H1 (cell line): ENCODE data around the gene SLC12A7. TPM values are rescaled to one million over a fixed set of nuclear protein-coding genes. Genes with fewer than 3 reads are reported as not detected.

ENCODE experiments used
- CTCF ChIA-PET: fragments of 300-600 bp; sonication (Branson Sonifier 250); formaldehyde crosslinking; loops from one replicate; lab custom pipeline; 2021; ENCODE audit not compliant: partially characterized antibody; lab: Charles Lee
- POLR2A ChIA-PET: fragments of 300-600 bp; sonication (Branson Sonifier 250); formaldehyde crosslinking; loops from one replicate; lab custom pipeline; 2021; ENCODE audit warnings: inconsistent platforms; ENCODE audit not compliant: partially characterized antibody; lab: Charles Lee
- DNase-seq, 2 experiments: peaks; one replicate each; pipeline versions ENCODE4 v3.0.0 to v3.0.0-alpha.2; 2010 to 2022; ENCODE audit warnings: low spot score in 2 of 2, low read depth in 1 of 2, mixed read lengths in 1 of 2
- FAIRE-seq: peaks from 2 replicates; lab custom pipeline; 2011; peaks lifted over from hg19 to GRCh38; lab: Jason Lieb, UNC
- H2AFZ ChIP-seq: 2 replicates; pipeline ENCODE4 v1.8.1; 2012; ENCODE audit warnings: low read length, inconsistent platforms
- H2AK5ac ChIP-seq: 2 replicates; pipeline ENCODE4 v1.6.1; 2013; ENCODE audit warnings: low read depth, low read length
- H2BK120ac ChIP-seq: replicated peaks from 2 replicates; pipeline ENCODE3; 2013; ENCODE audit warnings: low read depth, low read length, inconsistent platforms
- H2BK12ac ChIP-seq: 2 replicates; pipeline ENCODE4 v1.6.1; 2013; ENCODE audit warnings: low read depth, low read length
- H2BK15ac ChIP-seq: 2 replicates; pipeline ENCODE4 v1.6.1; 2013; ENCODE audit warnings: low read length
- H2BK20ac ChIP-seq: 2 replicates; pipeline ENCODE4 v1.6.1; 2013; ENCODE audit warnings: low read length
- H2BK5ac ChIP-seq: 2 replicates; pipeline ENCODE4 v1.6.1; 2013; ENCODE audit warnings: low read depth, low read length
- H3K14ac ChIP-seq: 2 replicates; pipeline ENCODE4 v1.6.1; 2013; ENCODE audit warnings: inconsistent platforms; ENCODE audit not compliant: insufficient read length
- H3K18ac ChIP-seq: 2 replicates; pipeline ENCODE4 v1.6.1; 2013; ENCODE audit warnings: low read length; ENCODE audit errors: extremely low read depth
- H3K23ac ChIP-seq: 2 replicates; pipeline ENCODE4 v1.6.1; 2013; ENCODE audit warnings: inconsistent platforms; ENCODE audit not compliant: insufficient read length
- H3K23me2 ChIP-seq: 2 replicates; pipeline ENCODE4 v1.6.1; 2013; ENCODE audit warnings: low read depth, low read length
- H3K27ac ChIP-seq: 2 replicates; pipeline ENCODE4 v1.6.1; 2011; ENCODE audit warnings: low read depth, low read length, inconsistent platforms
- H3K27me3 ChIP-seq, 4 experiments: replicated peaks in 1 of 4; 1 replicate in 1 of 4; 2 replicates in 3 of 4; pipeline versions ENCODE4 v1.6.1 to v1.8.1; 2011 to 2013; ENCODE audit warnings: low read length in 3 of 4, mild to moderate bottlenecking in 3 of 4, inconsistent platforms in 2 of 4, mixed read lengths in 2 of 4, moderate library complexity in 1 of 4; ENCODE audit not compliant: control insufficient read depth in 3 of 4, insufficient read depth in 3 of 4; ENCODE audit errors: extremely low read depth in 1 of 4
- H3K36me3 ChIP-seq, 4 experiments: 2 replicates each; pipeline versions ENCODE4 v1.6.1 to v1.8.1; 2011 to 2013; ENCODE audit warnings: mild to moderate bottlenecking in 4 of 4, low read length in 3 of 4, moderate library complexity in 2 of 4, control low read depth in 1 of 4, inconsistent platforms in 1 of 4; ENCODE audit not compliant: insufficient read depth in 4 of 4, control insufficient read depth in 2 of 4
- H3K4ac ChIP-seq: replicated peaks from 2 replicates; pipeline ENCODE3; 2013; ENCODE audit warnings: low read length, low read depth, mixed read lengths, inconsistent platforms; ENCODE audit not compliant: insufficient read length
- H3K4me1 ChIP-seq, 4 experiments: replicated peaks in 1 of 4; 1 replicate in 1 of 4; 2 replicates in 3 of 4; pipeline versions ENCODE4 v1.6.1 to v1.8.1; 2011 to 2013; ENCODE audit warnings: low read length in 3 of 4, inconsistent platforms in 2 of 4, mixed read lengths in 1 of 4; ENCODE audit not compliant: insufficient read depth in 4 of 4, control insufficient read depth in 3 of 4
- H3K4me2 ChIP-seq, 2 experiments: 2 replicates each; pipeline versions ENCODE4 v1.6.1 to v1.8.1; 2011 to 2013; ENCODE audit warnings: low read depth in 2 of 2, low read length in 2 of 2, control low read depth in 1 of 2, inconsistent platforms in 1 of 2, mild to moderate bottlenecking in 1 of 2; ENCODE audit not compliant: insufficient read depth in 1 of 2
- H3K4me3 ChIP-seq, 4 experiments: fragments of 200-600, 300-600 bp in 1 of 4; sonication (generic), shearing (Covaris generic), sonication (Bioruptor Twin) in 1 of 4; 2 replicates each; pipeline versions ENCODE4 v1.5.1 to v1.8.1; 2011 to 2016; ENCODE audit warnings: low read length in 4 of 4, low read depth in 3 of 4, control low read depth in 2 of 4, inconsistent platforms in 2 of 4, mild to moderate bottlenecking in 2 of 4, mixed read lengths in 1 of 4, moderate library complexity in 1 of 4; ENCODE audit not compliant: insufficient read depth in 2 of 4; ENCODE audit errors: extremely low read depth in 1 of 4
- H3K56ac ChIP-seq: replicated peaks from 2 replicates; pipeline ENCODE3; 2013; ENCODE audit warnings: low read depth, mild to moderate bottlenecking, mixed read lengths, low read length, inconsistent platforms; ENCODE audit not compliant: insufficient read length
- H3K79me1 ChIP-seq: 2 replicates; pipeline ENCODE4 v1.6.1; 2013; ENCODE audit warnings: low read depth, low read length, control low read depth
- H3K79me2 ChIP-seq, 2 experiments: 2 replicates each; pipeline versions ENCODE4 v1.6.1 to v1.8.1; 2012 to 2013; ENCODE audit warnings: low read length in 2 of 2, mild to moderate bottlenecking in 2 of 2, inconsistent platforms in 1 of 2; ENCODE audit not compliant: insufficient read depth in 2 of 2, control insufficient read depth in 1 of 2
- H3K9ac ChIP-seq, 4 experiments: replicated peaks in 1 of 4; 1 replicate in 1 of 4; 2 replicates in 3 of 4; pipeline versions ENCODE4 v1.6.1 to v1.8.1; 2011 to 2013; ENCODE audit warnings: low read depth in 3 of 4, low read length in 3 of 4, control low read depth in 2 of 4, mild to moderate bottlenecking in 2 of 4, moderate library complexity in 2 of 4, inconsistent platforms in 1 of 4; ENCODE audit errors: extremely low read depth in 1 of 4
- H3K9me3 ChIP-seq, 2 experiments: 2 replicates each; pipeline versions ENCODE4 v1.6.1 to v1.8.1; 2012 to 2013; ENCODE audit warnings: mild to moderate bottlenecking in 2 of 2, moderate library complexity in 2 of 2, control low read depth in 1 of 2, inconsistent platforms in 1 of 2, low read depth in 1 of 2, low read length in 1 of 2, mixed read lengths in 1 of 2; ENCODE audit not compliant: insufficient read depth in 2 of 2
- H4K20me1 ChIP-seq, 2 experiments: replicated peaks in 1 of 2; 2 replicates each; pipeline versions ENCODE3 to v1.8.1; 2011 to 2013; ENCODE audit warnings: inconsistent platforms in 2 of 2, low read length in 2 of 2, mild to moderate bottlenecking in 1 of 2; ENCODE audit not compliant: insufficient read depth in 2 of 2, control insufficient read depth in 1 of 2
- H4K5ac ChIP-seq: 2 replicates; pipeline ENCODE4 v1.6.1; 2013; ENCODE audit warnings: low read length, low read depth, mixed read lengths, inconsistent platforms; ENCODE audit not compliant: insufficient read length
- H4K8ac ChIP-seq: 2 replicates; pipeline ENCODE4 v1.8.0; 2013; ENCODE audit warnings: mild to moderate bottlenecking, moderate library complexity, low read length, inconsistent platforms; ENCODE audit not compliant: insufficient read depth; ENCODE audit errors: extremely low read depth
- H4K91ac ChIP-seq: replicated peaks from 2 replicates; pipeline ENCODE3; 2013; ENCODE audit warnings: low read length, mixed read lengths, inconsistent platforms; ENCODE audit not compliant: insufficient read length
- ASH2L ChIP-seq: fragments of 200-600, 300-600 bp; sonication (generic); IDR thresholded peaks from one replicate; pipeline ENCODE4 v1.7.1; 2017; ENCODE audit warnings: low read length
- CREB1 ChIP-seq: IDR thresholded peaks from 2 replicates; pipeline ENCODE4 v1.6.1; 2012; ENCODE audit warnings: inconsistent platforms
- EP300 ChIP-seq, 2 experiments: IDR thresholded peaks; 1 replicate in 1 of 2; 2 replicates in 1 of 2; pipeline ENCODE4 v1.6.1; 2011 to 2012; ENCODE audit warnings: low read depth in 2 of 2, low read length in 2 of 2, mild to moderate bottlenecking in 2 of 2, borderline replicate concordance in 1 of 2, inconsistent platforms in 1 of 2, moderate library complexity in 1 of 2
- EZH2 ChIP-seq: fragments of 200-600 bp; sonication (generic); IDR thresholded peaks from 2 replicates; pipeline ENCODE4 v1.7.1; 2012; ENCODE audit warnings: low read depth, mild to moderate bottlenecking, moderate library complexity, low read length, inconsistent platforms; ENCODE audit not compliant: severe bottlenecking
- HDAC6 ChIP-seq: IDR thresholded peaks from one replicate; pipeline ENCODE4 v1.7.1; 2012; ENCODE audit warnings: low read depth, mild to moderate bottlenecking, inconsistent platforms, low read length, moderate library complexity
- PHF8 ChIP-seq: fragments of 200-600 bp; sonication (generic); conservative IDR thresholded peaks from 2 replicates; pipeline ENCODE4 v1.7.1; 2012; ENCODE audit warnings: low read depth, mild to moderate bottlenecking, inconsistent platforms, low read length, moderate library complexity
- SP1 ChIP-seq: IDR thresholded peaks from 2 replicates; pipeline ENCODE4 v1.6.1; 2011; ENCODE audit warnings: low read depth, low read length
- SP2 ChIP-seq: IDR thresholded peaks from 2 replicates; pipeline ENCODE4 v1.6.1; 2012; ENCODE audit warnings: mild to moderate bottlenecking, low read length, inconsistent platforms
- SUZ12 ChIP-seq: fragments of 200-600 bp; sonication (generic); IDR thresholded peaks from 2 replicates; pipeline ENCODE4 v1.6.1; 2012; ENCODE audit warnings: mild to moderate bottlenecking, inconsistent platforms, low read length, moderate library complexity, mixed read lengths
- WGBS, 2 experiments: shearing (Covaris generic) in 1 of 2; methylation state at CpG; one replicate each; pipeline versions ENCODE4 v1.1.6 to v1.1.7; 2013 to 2015; ENCODE audit warnings: low lambda C conversion rate in 2 of 2, mixed read lengths in 2 of 2, inconsistent platforms in 1 of 2, low coverage in 1 of 2, missing lambda C conversion rate in 1 of 2; ENCODE audit not compliant: insufficient replicate concordance in 2 of 2, insufficient coverage in 1 of 2, insufficient read length in 1 of 2; ENCODE audit errors: extremely low coverage in 1 of 2, missing lambda C conversion rate in 1 of 2; 5-methylcytosine and 5-hydroxymethylcytosine counted together
- polyA plus RNA-seq, 7 experiments: library from polyadenylated mRNA; depleted of rRNA in 3 of 7; stranded (reverse) in 5 of 7; unstranded in 2 of 7; fragments of >200 nt in 5 of 7; fragments of 200-250 nt in 2 of 7; gene quantifications; 1 replicate in 5 of 7; 2 replicates in 1 of 7; 4 replicates in 1 of 7; pipeline versions ENCODE4 v1.2.1 to v1.2.3, GENCODE V29; 2011 to 2013; ENCODE audit warnings: missing spikeins in 2 of 7, mixed read lengths in 2 of 7
- total RNA-seq: library from RNA; stranded (reverse); fragmentation: NEBNext Ultra II Directional; extraction: Animal tissue kit (Norgen Biotek cat#: 25700); gene quantifications from 2 replicates; pipeline ENCODE4 v1.2.1, GENCODE V29; 2021

Gene SLC12A7
- total and polyA plus RNA-seq, 2 of the 8 experiments (the other 6 are each of a cell fraction or from before 2014, with no cell fraction given), result 23.5 to 39.7 TPM

DNA sequence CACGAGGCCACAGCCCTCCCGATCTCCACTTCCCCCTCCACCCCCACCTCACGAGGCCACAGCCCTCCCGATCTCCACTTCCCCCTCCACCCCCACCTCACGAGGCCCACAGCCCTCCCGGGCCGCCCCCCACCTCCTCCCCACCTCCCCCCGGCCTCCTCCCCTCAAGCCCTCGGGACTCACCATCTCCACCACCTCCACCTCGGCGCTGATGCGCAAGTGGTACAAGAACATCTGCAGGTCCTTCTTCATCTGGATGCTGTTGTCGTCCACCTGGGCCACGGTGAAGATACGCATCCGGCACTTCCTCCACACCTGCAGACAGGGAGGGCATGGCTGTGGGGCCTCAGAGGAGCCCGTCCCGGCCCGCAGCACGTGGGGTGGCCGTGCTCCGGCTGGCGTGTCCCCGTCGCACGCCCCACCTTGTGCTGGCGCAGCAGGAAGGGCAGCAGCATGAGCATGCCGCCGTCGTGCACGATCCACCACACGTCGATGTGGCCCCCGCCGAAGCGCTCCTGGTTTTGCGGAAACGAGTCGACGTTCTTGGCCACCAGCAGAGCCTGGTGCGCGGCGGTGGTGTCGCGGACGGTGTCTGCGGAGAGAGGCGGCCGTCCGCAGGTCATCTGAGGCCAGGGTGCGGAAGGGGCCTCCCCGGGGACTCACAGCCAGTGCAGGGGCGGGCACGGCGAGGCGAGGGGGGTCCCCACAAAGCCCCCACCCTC, 48.0 kb downstream of the SLC12A7 start:
- CTCF ChIA-PET, result interaction anchor here (0.6 kb wide), 1 partner anchor 32 kb away, joined by 3 read pairs; no protein-coding TSS in a partner anchor
- H3K14ac ChIP-seq, result no peak overlapping the region
- H3K79me2 ChIP-seq, result peaks cover 0 to under 1% of the 10 kb centered on the region in 2 experiments; a peak in 1 of 4 replicates
- no peak overlapping the region for H3K9ac ChIP-seq
- H3K23me2 ChIP-seq, result no peaks in the 10 kb centered on the region
- no peak overlapping the region for H2AK5ac ChIP-seq
- FAIRE-seq, result no peak
- H4K5ac ChIP-seq, result no peak overlapping the region
- no peak overlapping the region for H3K27ac ChIP-seq
- no peak overlapping the region; the same call in 1 of the 2 replicates for H4K8ac ChIP-seq
- H3K4me3 ChIP-seq, result no peak overlapping the region
- no peak for TF ChIP-seq SP1
- no peak for TF ChIP-seq CREB1
- no peak for TF ChIP-seq EZH2
- no peak for TF ChIP-seq HDAC6
- TF ChIP-seq SUZ12, result no peak
- no peak for TF ChIP-seq SP2
- no peak for TF ChIP-seq ASH2L
- no peak for TF ChIP-seq EP300 (IDR thresholded peaks at IDR 0.05; ENCODE audit: borderline replicate concordance in 1 of 2, low read depth in 2 of 2, low read length in 2 of 2)
- no peak for TF ChIP-seq PHF8
- TF ChIP-seq, all 59 proteins: peak for 0
- POLR2A ChIA-PET, result no interaction called here
- Histone ChIP-seq H3K4me1 (no peaks in the 10 kb centered on the region; a peak in 2 of 7 replicates), H2BK120ac (no peak overlapping the region), H3K18ac (no peak overlapping the region), H2BK12ac (no peak overlapping the region), H2AFZ (no peak overlapping the region), H3K27me3 (no peaks in the 10 kb centered on the region), H3K4ac (no peak overlapping the region), H3K23ac (no peak overlapping the region), H4K91ac (no peak overlapping the region), H3K4me2 (no peak overlapping the region), H3K56ac (no peak overlapping the region), H2BK5ac (no peak overlapping the region), H3K9me3 (no peaks in the 10 kb centered on the region), H3K36me3 (peaks cover 0 to 30% (median 15%) of the 10 kb centered on the region in 4 experiments; a peak in 4 of 8 replicates), H2BK15ac (no peak overlapping the region), H4K20me1 (peaks cover 2 to 8% of the 10 kb centered on the region in 2 experiments), H3K79me1 (peaks cover 6% of the 10 kb centered on the region; the same call in 1 of the 2 replicates), H2BK20ac (no peak overlapping the region)
- DNase-seq, result no peak
- WGBS, 2 experiments, result 96% methylated on average over 34 of the region's 56 CpGs; no CpG with 5 or more reads in 1 of the 2 experiments
